ENCODE data around the gene NOXRED1.
A peak's percentile ranks its signal among the peaks of the same experiment; 100 is the strongest.
"Not testable (repeated sequence)": the region's sequence is repeated elsewhere in the genome, so short reads cannot be mapped to it uniquely, and the experiment has no call there.

The NOXRED1 gene

GRCh38 chr14:77423423-77423822 is at the start of gene NOXRED1:
TSS of gene NOXRED1 (minus strand) at chr14:77423523. CDS start at chr14:77422889, 634 bp downstream.
- no peak for DNase-seq

- DNase-seq: no peak
These were observed 47.0 kb upstream of the NOXRED1 start for GRCh38 chr14:77470224-77470870.

- DNase-seq: no peak
These were observed 46.2 kb upstream of the NOXRED1 start for GRCh38 chr14:77469539-77469938.

GRCh38 chr14:77469067-77469505 is 45.8 kb upstream of the NOXRED1 start:
- no peak for DNase-seq

- DNase-seq: no peak
These were observed 44.5 kb upstream of the NOXRED1 start for GRCh38 chr14:77467801-77468200.

GRCh38 chr14:77459072-77459723 is 35.9 kb upstream of the NOXRED1 start:
- peak; percentile 80 for DNase-seq

GRCh38 chr14:77458249-77458950 is 35.1 kb upstream of the NOXRED1 start:
- DNase-seq: peak; percentile 58

- peak; percentile 94 for DNase-seq
These were observed 34.4 kb upstream of the NOXRED1 start, which contains the start of the genes AHSA1 and VIPAS39 for GRCh38 chr14:77457522-77458248. TSS of gene AHSA1 (plus strand) at chr14:77458093. CDS start at chr14:77458190, 97 bp downstream. TSS of gene VIPAS39 (minus strand) at chr14:77457601. CDS start at chr14:77454102, 3,499 bp downstream.

GRCh38 chr14:77457115-77457521 is 33.8 kb upstream of the NOXRED1 start:
- DNase-seq: no peak

- no peak for DNase-seq
These were observed 32.8 kb upstream of the NOXRED1 start for GRCh38 chr14:77455966-77456640.

- no peak for DNase-seq
These were observed 18.9 kb upstream of the NOXRED1 start for GRCh38 chr14:77442196-77442595.

GRCh38 chr14:77439861-77440260 is 16.5 kb upstream of the NOXRED1 start:
- DNase-seq: no peak

- DNase-seq: no peak
These were observed 15.3 kb upstream of the NOXRED1 start for GRCh38 chr14:77438596-77438995.

GRCh38 chr14:77436042-77436441 is 12.7 kb upstream of the NOXRED1 start:
- no peak for DNase-seq

GRCh38 chr14:77426396-77426795 is 3.1 kb upstream of the NOXRED1 start:
- no peak for DNase-seq

GRCh38 chr14:77424862-77425261 is 1.5 kb upstream of the NOXRED1 start:
- DNase-seq: no peak

- no peak for DNase-seq
These were observed 2.1 kb downstream of the NOXRED1 start for GRCh38 chr14:77421201-77421600.

GRCh38 chr14:77416836-77417235 is 6.5 kb downstream of the NOXRED1 start:
- no peak for DNase-seq

GRCh38 chr14:77416098-77416497 is 7.2 kb downstream of the NOXRED1 start:
- DNase-seq: not testable (repeated sequence)

GRCh38 chr14:77415403-77416030 is 7.8 kb downstream of the NOXRED1 start:
- not testable (repeated sequence) for DNase-seq

- no peak for DNase-seq
These were observed 14.2 kb downstream of the NOXRED1 start for GRCh38 chr14:77409131-77409533.

GRCh38 chr14:77407158-77407557 is 16.2 kb downstream of the NOXRED1 start:
- no peak for DNase-seq

Measured in stimulated activated CD4-positive, alpha-beta T cell treated with anti-CD3 and anti-CD28 coated beads, Interleukin-15, amount 100 ng/mL, for 24 hours (primary cell).